ES-I3 (cell line): Measurements from ENCODE around the gene ZNF750.

ENCODE experiments used
- H3K36me3 ChIP-seq: 2 replicates; pipeline ENCODE4 v1.6.1; 2013; ENCODE audit warnings: mild to moderate bottlenecking, low read length, control low read depth, moderate library complexity; ENCODE audit not compliant: insufficient read depth
- H3K4me1 ChIP-seq: 2 replicates; pipeline ENCODE4 v1.6.1; 2013; ENCODE audit warnings: mild to moderate bottlenecking, control low read depth, low read length; ENCODE audit not compliant: insufficient read depth
- H3K9ac ChIP-seq: 2 replicates; pipeline ENCODE4 v1.6.1; 2013; ENCODE audit warnings: low read depth, mild to moderate bottlenecking, low read length, moderate library complexity
- H3K9me3 ChIP-seq: 2 replicates; pipeline ENCODE4 v1.6.1; 2013; ENCODE audit warnings: mild to moderate bottlenecking, low read length, moderate library complexity; ENCODE audit not compliant: control insufficient read depth, insufficient read depth

The ZNF750 gene

GRCh38 chr17:82800885-82801284 lies 38.9 kb downstream of the ZNF750 start:
- peaks cover 19% of the 10 kb centered on the region for H3K36me3 ChIP-seq
- no peaks in the 10 kb centered on the region for H3K9me3 ChIP-seq
- no peaks in the 10 kb centered on the region for H3K4me1 ChIP-seq
- no peak overlapping the region for H3K9ac ChIP-seq

DNA sequence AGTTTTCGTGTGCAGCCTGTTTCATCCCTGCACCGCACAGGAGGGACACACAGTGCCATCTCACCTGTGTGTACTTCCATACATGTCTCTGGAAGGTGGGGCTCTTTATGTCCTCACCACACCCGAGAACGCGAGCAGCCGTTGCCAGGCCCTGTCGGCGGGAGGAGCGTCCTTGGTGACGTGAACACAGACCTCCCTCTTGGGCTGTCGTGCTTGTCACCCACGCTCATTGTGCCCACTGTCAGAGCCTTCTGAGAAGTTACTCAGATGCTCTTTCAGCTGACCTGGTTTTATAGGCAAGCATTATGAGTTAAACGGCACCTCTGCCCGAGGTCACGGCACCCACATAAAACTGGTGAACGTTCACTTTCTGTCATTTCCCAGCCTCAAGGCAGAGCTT lies 40.2 kb downstream of the ZNF750 start:
- no peak overlapping the region for H3K9ac ChIP-seq
- H3K4me1 ChIP-seq = no peaks in the 10 kb centered on the region
- no peaks in the 10 kb centered on the region for H3K9me3 ChIP-seq
- peaks cover 21% of the 10 kb centered on the region for H3K36me3 ChIP-seq

DNA sequence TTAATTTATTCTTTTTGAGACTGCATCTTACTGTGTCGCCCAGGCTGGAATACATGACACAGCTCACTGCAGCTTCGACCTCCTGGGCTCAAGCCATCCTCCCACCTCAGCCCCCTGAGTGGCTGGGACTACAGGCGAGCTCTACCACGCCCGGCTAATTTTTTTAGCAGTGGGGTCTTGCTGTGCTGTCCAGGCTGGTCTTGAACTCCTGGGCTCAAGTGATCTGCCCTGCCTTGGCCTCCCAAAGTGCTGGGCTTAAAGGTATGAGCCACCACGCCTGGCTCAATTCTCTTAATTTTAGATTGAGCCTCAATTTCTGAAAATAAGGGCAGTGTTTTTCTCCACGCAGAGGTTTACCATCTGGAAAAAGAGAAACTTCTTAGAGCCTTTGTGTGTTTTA lies 41.1 kb downstream of the ZNF750 start:
- no peaks in the 10 kb centered on the region for H3K9me3 ChIP-seq

DNA sequence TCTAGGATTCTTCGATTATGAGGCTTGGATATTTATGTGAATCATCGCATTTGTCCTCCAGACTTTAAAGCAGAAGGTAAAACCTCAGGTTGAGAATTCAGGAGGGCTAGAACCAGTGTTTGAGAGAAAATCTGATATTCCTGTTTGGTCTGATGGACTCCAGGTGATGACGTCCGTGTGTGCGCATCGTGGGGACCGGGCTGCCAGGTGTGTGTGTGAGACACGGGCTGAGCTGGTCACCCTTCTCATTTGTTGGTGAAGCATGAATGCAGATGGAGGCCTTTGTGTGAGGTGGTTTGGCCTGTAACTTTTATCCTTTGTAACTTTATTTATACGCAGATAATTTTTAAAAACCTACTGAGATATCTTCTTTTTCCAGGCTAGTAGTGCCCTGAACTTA lies 42.8 kb downstream of the ZNF750 start:
- Histone ChIP-seq H3K9ac (no peak overlapping the region), H3K4me1 (no peaks in the 10 kb centered on the region), H3K9me3 (no peaks in the 10 kb centered on the region), H3K36me3 (peaks cover 21% of the 10 kb centered on the region)

More for the DNA sequence above, 41.1 kb downstream of the ZNF750 start:
- Histone ChIP-seq H3K4me1 (no peaks in the 10 kb centered on the region), H3K36me3 (peaks cover 21% of the 10 kb centered on the region), H3K9ac (no peak overlapping the region)

DNA sequence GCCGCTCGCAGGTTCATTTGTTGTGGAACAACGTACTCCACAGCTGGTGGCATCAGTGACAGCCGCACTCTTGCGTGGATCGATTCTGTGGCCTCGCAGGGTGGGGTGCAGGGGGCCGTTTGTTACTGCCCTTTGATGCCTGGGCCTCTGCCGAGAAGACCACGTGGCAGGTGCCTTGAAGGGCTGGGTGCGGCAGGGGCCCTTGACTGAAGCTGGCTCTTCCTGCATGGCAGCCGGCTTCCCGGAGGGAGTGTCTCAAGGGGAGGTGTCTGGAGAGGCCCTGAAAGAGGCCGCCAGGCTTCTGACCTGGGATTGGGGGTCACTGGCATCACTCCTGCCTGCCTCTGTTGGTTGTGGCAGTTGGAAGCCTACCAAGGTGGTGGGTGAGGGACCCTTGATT lies 44.2 kb downstream of the ZNF750 start:
- Histone ChIP-seq H3K9ac (no peak overlapping the region), H3K4me1 (no peaks in the 10 kb centered on the region), H3K9me3 (no peaks in the 10 kb centered on the region), H3K36me3 (peaks cover 20% of the 10 kb centered on the region)

- no peaks in the 10 kb centered on the region for H3K4me1 ChIP-seq
- H3K9me3 ChIP-seq = no peaks in the 10 kb centered on the region
- peaks cover 13% of the 10 kb centered on the region for H3K36me3 ChIP-seq
- H3K9ac ChIP-seq = no peak overlapping the region
Observed at GRCh38 chr17:82794781-82795482, 44.9 kb downstream of the ZNF750 start.

DNA sequence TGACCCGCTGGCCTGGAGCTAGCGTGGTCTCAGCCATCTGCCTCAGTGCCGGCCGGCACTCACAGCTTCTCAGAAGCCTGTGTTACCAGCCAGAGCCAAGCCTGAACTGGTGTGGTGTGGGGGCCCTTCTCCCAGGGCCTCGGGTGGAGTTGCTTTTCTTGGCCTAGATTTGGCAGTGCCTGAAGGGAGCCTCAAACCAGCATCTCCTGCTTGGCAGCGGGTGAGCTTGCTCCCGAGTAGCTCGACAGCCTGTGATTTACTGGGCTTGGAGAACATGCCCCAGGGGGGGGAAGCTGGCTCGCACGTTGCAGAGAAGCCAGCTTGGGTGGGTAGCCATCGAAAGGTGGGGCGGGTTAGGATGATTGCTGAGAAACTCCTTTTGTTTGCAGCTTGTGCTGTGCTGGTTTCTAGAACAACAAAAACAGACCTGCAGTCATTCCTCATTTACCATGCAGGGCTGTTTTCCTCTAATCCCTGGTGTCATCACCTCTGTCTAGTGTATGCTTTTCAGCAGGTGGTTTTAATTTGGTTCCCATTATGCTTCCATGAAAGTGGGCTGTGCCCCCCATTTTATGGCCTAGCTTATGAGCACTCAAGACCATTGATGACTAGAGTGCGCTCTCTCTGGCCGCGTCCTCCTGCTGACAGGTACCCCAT lies 45.7 kb downstream of the ZNF750 start:
- H3K9ac ChIP-seq = no peak overlapping the region
- peaks cover 6% of the 10 kb centered on the region for H3K36me3 ChIP-seq

DNA sequence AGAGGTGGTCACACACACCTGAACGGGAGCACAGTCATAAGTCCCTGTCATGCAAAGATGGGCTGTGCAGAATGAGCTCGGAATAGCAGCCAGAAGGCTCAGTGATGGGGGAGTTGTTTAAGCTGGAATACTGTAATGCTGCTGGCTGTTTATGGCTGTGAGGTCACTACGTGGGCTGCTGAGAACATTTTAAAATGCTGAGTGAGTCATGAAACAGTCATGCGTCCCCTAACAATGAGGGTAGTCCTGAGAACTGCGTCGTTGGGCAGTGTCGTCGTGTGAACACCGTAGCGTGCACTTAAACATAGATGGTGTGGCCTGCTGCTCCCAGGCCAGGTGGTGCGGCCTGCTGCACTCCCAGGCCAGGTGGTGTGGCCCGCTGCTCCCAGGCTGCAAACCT lies 48.3 kb downstream of the ZNF750 start:
- H3K9me3 ChIP-seq = no peaks in the 10 kb centered on the region
- no peak overlapping the region for H3K9ac ChIP-seq
- peaks cover 2% of the 10 kb centered on the region for H3K36me3 ChIP-seq
- no peaks in the 10 kb centered on the region for H3K4me1 ChIP-seq

More for the DNA sequence above, 45.7 kb downstream of the ZNF750 start:
- Histone ChIP-seq H3K4me1 (no peaks in the 10 kb centered on the region), H3K9me3 (no peaks in the 10 kb centered on the region)

DNA sequence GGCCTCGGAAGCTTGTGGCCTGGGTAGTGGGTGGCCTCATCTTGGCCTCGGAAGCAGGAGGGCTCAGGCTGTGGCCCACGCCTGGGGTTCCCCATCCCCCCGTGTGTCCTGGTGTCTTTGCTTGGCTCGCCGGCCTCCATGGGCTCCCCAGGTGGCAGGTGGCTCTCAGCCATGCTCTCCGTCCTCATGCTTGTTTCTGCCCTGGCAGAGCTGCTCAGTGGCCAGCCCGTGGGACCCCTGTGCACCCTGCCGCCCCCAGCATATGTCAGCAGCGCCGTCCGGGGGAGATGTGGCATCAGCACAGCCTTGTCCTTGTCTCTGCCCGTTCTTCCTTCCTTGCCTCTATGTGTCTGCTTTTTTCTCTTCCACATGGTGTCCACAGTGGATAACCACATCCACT lies 49.4 kb downstream of the ZNF750 start:
- Histone ChIP-seq H3K9ac (no peak overlapping the region), H3K9me3 (no peaks in the 10 kb centered on the region), H3K36me3 (peaks cover under 1% of the 10 kb centered on the region), H3K4me1 (no peaks in the 10 kb centered on the region)

DNA sequence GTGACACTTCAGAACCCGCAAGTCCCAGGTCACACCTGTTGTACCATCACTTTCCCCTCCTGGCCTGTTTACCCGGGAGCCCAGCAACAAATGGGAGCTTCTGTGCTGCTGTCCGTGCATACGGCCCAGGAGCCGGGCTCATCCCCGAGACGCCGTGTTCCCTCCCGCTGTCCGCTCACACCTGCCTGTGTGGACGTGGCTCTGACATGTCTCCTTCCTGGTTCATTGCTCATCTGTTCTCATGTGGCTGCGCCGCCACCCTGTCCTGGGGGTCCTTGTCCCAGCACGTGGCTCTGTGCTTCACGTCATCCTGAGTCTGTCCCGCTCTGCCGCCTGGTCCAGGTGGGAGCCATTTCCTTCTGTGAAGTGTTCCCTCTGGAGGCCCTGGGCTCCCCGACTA lies 50.0 kb downstream of the ZNF750 start:
- no peaks in the 10 kb centered on the region for H3K4me1 ChIP-seq
- no peaks in the 10 kb centered on the region for H3K9me3 ChIP-seq
- H3K9ac ChIP-seq = no peak overlapping the region
- peaks cover 1% of the 10 kb centered on the region; the same call in 1 of the 2 replicates for H3K36me3 ChIP-seq

DNA sequence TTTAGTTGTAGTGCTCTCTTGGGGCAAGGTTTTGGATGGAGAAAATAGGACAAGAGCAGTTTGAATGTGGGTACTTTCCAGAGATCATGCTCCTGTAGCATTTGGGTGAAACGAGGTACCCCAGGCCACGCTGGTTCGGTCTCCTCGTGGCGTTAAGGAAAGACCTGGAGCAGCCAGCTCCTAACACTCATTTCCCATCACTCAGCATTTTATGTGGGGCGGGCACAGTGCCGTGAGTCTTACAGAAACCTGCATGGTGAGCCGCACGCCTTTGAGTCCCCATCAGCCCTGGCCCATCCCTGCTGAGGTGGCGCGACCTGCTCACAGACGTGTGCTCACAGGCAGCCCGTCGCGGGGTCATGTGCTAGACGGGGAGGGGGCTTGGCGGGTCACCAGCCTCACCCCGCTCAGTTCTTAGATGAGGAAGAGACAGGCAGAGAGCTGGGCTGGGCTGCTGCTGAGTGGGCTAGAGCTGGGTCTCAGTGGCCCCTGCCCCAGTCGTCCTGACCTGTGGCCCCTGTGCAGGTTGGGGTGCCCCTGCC lies 50.7 kb downstream of the ZNF750 start:
- Histone ChIP-seq H3K36me3 (peaks cover 8% of the 10 kb centered on the region), H3K4me1 (no peaks in the 10 kb centered on the region), H3K9me3 (no peaks in the 10 kb centered on the region), H3K9ac (no peak overlapping the region)

GRCh38 chr17:82788206-82789001 lies 51.4 kb downstream of the ZNF750 start:
- no peaks in the 10 kb centered on the region for H3K4me1 ChIP-seq
- H3K9ac ChIP-seq = no peak overlapping the region
- peaks cover 13% of the 10 kb centered on the region for H3K36me3 ChIP-seq
- no peaks in the 10 kb centered on the region for H3K9me3 ChIP-seq

DNA sequence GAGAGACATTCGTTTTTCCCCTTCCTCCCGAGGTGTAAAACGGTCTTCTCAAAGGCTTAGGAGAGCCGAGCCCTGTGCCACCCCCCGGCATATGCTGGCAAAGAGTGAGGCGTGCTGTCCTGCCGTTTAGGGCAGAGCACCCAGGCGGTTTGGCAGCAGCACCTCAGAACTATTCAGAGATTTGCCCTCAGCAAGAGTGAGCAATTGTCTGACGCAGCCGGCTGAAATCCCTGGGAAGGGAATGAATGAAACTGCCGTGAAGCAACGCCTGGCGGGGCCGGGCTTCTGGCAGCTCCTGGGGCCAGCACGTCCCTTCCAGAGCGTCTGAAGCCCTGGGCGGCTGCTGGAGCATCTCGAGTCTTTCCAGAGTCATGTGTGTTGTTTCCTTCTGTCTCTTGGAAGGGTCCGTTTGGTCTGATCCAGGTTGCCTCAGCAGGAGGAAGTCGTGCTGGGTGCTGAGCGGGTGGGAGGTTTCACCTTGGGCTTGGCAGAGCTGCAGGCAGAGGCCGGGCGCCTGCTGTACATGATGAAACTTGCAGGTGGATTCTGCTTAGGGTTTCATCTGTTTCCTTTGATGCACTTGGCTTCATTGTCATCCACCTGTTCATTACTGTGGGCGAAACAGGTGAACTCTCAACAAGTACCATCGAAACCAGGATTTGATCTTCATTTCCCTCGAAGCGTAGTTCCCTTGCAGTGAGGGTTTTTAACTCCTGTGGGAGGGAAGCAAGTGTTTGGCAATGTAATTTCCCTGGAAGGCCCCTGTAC lies 52.6 kb downstream of the ZNF750 start:
- Histone ChIP-seq H3K4me1 (no peaks in the 10 kb centered on the region), H3K9me3 (no peaks in the 10 kb centered on the region; the same call in 1 of the 2 replicates), H3K36me3 (peaks cover 23% of the 10 kb centered on the region), H3K9ac (no peak overlapping the region)

GRCh38 chr17:82786427-82786826 lies 53.4 kb downstream of the ZNF750 start:
- H3K9ac ChIP-seq = no peak overlapping the region
- H3K36me3 ChIP-seq = peaks cover 24% of the 10 kb centered on the region
- H3K9me3 ChIP-seq = no peaks in the 10 kb centered on the region; the same call in 1 of the 2 replicates
- no peaks in the 10 kb centered on the region for H3K4me1 ChIP-seq
